HG03045 (cell line): ENCODE results near the gene ATXN7L3.
"Not testable (repeated sequence)": the region's sequence is repeated elsewhere in the genome, so short reads cannot be mapped to it uniquely, and the experiment has no call there.

Experiments
- ATAC-seq: cut with Tn5 transposase; IDR thresholded peaks from one replicate; pipeline ENCODE4 v1.9.1; 2021; ENCODE audit warnings: mild to moderate bottlenecking, moderate library complexity; ENCODE audit not compliant: unreplicated experiment

Gene ATXN7L3

DNA sequence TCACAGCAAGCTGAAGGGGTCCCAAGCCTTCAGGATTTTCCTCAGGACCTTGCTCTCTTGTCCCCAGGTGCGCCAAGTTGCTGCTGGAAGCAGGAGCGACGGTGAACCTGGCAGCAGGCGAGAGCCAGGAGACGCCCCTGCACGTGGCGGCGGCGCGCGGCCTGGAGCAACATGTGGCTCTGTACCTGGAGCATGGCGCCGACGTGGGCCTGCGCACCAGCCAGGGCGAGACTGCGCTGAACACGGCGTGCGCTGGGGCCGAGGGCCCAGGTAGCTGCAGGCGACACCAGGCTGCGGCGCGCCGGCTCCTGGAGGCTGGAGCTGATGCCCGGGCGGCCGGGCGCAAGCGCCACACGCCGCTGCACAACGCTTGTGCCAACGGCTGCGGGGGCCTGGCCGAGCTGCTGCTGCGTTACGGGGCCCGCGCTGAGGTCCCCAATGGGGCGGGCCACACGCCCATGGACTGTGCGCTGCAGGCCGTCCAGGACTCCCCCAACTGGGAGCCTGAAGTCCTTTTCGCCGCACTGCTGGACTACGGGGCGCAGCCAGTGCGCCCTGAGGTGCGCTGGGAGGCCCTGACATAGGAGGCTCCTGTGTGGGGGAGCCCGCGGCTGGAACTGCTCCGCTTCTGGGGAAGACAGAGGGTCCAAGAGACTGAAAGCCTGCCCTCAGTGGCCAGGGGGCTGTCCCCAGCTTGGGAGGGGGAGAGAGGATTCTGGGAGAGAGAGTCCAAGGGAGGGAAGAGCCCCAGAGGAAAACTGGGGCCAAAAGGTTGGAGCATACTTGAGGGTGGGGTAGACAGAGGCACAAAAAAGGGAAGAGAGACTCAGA, 22.8 kb downstream of the ATXN7L3 start:
- no peak for ATAC-seq

DNA sequence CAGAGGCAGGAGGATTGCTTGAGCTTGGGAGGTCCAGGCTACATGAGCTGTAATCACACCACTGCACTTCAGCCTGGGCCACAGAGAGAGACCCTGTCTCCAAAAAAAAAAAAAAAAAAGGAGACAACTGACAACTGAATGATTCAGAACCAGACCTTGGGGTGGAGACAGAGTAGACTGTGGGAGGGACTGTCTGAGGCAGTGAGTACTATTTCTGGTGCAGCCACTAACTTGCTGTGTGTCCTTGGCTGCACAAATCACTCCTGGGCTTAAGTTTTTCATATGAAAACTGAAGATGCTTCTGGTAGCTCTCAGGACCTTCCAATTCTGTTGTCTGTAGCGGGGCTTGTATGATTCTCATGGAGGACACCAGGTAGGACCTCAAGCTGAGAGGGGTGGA, 23.4 kb downstream of the ATXN7L3 start:
- no peak for ATAC-seq

DNA sequence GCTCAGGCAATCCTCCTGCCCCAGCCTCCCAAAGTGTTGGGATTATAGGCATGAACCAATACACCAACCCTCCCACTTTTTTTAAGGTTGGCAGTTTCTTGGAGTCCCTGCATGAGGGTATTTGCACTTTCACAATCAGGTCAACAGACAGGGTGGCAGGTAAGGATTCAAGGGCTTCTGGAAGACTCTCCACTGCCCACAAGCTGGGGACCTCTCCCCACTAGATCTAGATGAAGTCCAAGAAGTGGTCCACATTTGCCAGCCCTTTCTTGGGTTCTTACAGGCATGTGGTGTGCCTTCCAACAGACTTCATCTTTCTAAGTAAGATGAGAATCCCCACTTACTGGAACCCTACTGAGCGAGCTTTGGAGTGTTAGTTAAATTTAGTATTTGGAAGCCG, 25.3 kb downstream of the ATXN7L3 start:
- ATAC-seq: no peak

DNA sequence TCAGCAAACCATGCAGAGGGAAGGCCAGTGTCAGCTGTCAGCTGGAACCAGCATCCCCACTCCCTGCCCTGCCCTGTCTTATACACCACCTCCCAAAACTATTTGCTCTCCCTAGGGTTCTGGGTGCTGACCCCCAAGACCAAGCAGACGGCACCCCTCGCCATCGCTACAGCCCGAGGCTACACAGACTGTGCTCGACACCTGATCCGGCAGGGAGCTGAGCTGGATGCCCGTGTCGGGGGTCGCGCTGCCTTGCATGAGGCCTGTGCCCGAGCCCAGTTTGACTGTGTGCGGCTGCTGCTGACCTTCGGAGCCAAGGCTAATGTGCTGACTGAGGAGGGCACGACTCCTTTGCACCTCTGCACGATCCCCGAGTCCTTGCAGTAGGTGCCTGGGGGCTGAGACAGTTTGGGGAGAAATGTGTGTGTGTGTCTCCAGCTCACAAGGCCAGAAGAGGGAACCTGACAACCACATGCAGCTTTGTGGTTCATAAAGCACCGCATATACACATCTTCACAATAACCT, 27.7 kb downstream of the ATXN7L3 start:
- no peak for ATAC-seq

DNA sequence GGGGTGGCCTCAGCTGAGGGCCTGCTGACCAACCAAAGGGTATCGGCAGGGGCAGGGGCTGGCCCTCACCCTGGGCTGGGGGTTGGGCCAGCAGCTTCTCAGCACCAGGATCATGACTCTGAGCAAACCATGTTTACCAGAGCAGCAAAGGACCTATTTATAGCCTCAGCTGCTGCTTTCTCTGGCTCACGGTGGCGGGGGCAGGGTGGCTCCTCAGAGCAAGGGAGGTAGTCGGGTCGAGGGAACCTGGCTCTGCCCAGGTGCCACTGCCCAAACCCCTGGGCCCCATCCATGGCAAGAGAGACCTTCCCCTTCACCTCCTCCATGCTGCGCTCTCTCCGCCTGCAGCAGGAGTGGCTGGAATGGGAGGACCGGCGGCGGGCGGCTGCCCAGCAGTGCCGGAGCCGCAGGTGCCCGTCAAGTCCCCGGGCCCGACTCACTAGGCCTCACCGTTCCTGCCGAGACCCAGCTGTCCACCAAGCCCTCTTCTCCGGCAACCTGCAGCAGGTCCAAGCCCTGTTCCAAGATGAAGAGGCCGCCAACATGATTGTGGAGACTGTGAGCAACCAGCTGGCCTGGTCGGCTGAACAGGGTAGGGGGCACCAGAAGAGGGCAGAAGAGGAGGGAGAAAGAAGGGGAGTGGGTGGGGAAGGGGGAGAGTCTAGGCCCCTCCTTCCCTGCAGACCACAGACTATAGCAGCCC, 29.0 kb downstream of the ATXN7L3 start, which contains the start of gene ASB16:
ASB16 (plus strand) TSS at position 206 of the 703 bp plus-strand sequence; CDS start at position 292, 86 bp downstream.
- no peak for ATAC-seq

DNA sequence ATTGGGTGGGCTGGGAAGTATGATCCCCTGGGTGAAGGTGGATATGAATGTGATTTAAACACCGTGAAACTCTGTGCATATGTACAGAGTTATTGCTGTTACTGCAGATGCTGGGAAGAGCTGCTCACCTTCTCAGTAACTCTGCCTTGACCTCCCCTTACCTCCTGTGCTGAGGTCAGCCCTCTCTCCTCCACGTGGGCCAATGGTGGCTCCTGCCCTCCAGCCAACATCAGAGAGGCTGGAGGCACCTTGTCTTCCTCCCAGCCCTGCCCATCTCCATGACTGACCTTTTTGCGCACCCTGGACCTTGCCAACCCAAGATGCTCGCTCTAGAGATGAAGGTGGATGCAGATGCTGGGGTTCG, 29.6 kb downstream of the ATXN7L3 start:
- ATAC-seq: no peak

DNA sequence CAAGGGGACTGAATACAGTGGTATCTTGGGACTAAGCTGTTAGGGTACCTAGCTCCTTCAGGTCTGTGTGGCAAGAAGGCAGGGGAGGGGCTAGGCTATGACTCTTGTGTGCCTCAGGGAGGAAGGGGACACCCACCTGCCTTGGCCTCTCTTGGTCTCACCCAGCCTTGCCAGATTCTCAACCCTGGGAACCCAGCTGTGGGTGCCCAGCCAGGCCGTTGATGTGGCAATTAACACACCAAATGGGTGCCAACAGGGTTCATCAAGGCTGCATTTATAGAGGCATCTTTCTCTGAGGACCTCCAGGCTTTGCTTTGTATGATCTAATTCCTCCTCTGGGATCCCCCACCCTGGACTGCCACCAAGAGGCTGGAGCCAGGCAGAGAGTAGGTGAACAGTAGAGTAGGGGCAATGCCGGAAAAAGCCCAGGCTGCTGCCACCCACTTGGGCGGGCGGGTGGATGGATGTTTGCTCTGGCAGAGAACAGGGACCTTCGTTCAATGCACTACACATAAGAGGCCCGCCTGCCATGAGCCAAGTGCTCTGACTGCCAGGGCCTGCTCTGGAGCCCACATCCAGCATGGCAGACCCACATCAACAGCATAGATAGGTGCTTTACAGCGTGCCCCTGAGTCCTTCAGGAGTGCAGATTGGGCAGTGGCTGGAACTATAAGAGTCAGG, 32.4 kb downstream of the ATXN7L3 start:
- ATAC-seq: no peak

DNA sequence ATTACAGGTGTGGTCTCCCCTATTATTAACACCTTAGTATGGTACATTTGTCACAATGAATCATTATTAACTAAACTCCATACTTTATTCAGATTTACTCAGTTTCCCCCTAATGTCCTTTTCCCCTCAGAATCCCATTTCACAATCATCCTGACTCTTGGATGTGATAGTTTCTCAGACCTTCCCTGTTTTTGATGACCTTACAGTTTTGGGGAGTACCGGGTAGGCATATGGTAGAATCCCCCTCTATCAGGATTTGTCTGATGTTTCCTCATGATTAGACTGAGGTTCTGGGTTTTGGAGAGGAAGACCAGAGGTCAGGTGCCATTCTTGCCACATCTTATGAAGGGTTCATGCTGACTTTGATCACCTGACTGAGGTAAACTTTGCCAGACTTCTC, 35.2 kb downstream of the ATXN7L3 start:
- ATAC-seq: no peak

DNA sequence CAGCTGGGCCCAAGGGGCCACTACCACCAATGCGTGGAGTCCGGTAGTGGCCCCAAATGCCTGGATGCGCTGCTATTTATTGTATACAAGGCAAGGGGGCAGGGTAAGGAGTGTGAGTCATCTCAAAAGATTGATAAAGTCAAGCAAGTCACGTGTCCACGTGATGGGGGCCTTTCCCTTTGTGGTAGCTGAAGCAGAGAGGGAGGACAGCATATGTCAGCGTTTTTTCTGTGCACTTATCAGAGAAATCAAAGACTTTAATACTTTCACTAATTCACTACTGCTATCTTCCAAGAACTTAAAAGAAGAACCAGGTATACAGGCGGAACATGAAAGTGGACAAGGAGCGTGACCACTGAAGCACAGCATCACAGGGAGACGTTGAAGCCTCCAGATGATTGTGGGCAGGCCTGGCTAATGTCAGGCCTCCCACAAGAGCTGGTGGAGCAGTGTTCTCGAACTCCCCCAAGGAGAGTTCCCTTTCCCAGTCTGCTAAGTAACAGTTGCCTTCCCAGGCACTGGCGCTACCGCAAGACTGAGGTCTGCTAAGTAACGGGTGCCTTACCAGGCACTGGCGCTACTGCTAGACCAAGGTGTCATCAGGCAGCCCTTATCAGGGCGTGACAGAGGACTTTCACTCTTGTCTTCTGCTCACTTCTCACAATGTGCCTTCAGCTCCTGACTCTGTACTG, 40.0 kb downstream of the ATXN7L3 start:
- ATAC-seq: no peak

DNA sequence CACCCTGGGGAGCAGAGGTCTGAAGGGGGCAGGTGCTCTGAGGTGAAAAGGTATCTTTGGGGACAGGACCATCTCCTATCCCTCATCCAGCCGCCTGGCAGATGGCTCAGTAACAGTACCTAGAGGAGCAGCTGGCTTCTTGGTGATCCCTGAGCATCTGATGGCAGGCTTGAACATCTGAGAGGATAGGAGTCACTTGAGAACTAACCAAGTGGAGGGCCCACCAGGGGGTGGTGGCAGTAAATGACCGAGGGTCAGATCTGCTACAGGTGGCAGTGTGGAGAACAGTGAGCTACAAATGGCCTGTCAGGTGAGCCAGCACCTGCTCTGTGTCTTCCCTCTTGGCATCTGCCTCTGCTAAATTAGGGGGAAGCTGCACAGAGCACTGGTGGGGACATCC, 44.2 kb downstream of the ATXN7L3 start:
- no peak for ATAC-seq

DNA sequence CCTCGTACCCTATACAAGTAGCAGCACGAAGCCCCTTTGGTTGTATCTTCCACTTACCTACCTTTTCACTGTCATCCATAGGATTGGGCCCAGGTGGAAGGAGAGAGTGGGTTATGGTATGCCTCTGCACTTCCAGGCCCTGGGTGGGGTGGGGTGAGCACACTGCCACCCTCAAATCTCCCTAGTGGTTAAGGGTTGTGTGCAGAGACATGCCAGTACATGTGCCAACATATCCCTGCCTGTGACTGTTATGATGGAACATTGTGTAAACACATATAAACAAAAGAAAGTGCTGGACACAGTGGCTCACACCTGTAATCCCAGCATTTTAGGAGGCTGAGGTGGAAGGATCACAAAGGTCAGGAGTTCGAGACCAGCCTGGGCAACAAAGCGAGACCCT, 46.8 kb downstream of the ATXN7L3 start:
- no peak for ATAC-seq

DNA sequence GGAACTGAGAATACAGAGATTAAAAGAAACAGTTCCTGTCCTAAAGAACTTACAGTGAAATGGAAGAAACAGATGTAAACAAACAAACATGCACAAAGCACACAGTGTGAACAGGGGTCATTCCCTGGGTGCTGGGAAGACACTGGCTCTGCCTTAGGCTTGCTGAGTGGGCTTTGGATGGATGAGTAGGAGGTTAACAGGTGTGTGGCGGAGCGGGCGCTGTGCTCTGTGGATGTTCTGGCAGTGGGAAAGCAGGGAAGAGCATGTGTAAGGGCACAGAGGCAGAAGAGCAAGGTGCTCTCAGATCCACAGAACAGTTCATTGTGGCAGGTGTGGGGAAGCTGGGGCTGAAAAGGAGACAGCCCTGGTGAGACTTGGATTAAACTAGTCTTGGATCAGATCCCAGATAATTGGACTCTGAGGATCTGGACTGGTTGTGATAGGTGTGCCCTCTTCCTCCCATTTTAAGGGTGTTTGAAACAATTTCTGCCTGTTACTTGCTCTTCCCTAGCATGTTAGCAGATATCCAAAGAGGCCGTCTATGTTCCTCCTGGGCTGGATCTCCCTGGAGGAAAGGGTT, 49.8 kb downstream of the ATXN7L3 start:
- ATAC-seq: no peak

DNA sequence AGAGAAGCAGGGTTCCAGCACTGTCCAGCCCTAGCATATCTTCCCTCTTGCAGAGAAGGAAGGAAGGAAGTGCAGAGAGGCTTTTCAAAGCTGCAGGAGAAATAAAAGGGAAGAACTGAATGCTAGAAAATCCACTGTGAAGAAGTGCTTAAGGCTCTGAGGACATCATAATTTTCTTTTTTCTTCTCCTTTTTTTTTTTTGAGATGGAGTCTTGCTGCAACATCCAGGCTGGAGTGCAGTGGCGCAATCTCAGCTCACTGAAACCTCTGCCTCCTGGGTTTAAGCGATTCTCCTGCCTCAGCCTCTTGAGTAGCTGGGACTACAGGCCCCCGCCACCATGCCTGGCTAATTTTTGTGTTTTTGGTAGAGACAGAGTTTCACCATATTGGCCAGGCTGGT, 50.6 kb downstream of the ATXN7L3 start:
- not testable (repeated sequence) for ATAC-seq

DNA sequence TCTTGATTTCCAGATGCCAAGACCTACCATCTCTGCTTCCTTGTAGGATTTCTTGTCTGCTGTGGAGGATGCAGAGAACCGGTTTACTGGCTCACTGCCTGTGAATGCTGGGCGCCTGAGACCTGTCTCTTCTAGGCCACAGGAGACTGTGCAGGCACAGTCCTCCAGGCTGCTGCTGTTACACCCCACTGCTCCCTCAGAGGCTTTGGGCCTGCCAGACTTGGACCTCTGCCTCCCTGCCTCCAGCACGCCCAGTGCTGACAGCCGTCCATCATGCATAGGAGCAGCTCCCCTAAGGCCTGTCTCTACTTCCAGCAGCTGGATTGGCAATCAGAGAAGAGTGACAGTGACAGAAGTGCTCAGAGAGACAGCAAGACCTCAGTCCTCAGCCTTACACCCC, 51.9 kb downstream of the ATXN7L3 start:
- ATAC-seq: no peak

DNA sequence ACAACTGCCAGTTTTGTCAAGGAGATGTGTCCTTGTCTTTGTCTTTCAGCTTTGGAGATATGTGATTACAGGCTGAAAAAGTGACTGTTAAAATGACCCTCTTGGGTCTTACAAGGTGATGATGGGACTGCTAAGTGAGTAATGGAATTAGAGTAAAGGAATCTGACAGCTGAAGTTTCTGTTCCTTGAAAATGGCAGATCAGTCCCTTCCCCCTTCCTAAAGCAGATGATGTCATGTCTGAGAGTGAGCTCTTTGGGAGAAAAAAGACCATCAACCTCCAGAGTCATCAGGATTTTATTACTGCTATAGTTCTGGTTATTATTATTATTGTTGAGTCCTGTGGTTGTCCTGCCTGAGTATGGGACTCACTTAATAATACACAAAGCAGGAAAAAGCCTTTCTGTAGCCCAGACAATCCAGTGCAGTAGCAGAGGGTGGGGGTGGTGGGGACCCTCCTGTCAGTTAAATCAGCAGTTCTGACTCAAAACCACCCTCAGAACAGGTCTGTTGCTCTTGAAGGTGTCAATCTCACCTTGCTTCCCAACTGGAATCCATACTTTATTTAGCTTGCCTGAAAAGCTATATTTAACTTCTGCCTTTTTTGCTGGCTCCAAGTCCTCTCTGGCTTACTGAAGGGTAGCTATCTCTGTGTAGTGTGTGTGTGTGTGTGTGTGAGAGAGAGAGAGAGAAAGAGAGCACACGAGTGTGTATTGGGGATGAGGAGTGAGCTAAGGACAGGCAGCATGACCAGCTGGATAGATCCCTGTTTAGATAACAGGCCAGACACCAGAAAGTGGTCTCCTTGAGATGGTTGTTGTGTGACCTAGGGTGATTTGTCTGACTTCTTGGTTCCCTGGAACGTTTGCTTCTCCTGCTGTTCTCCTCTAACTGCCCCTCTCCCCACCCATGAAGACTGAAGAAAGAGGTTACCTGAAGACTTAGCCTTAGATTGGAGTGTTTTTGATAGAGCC, 53.0 kb downstream of the ATXN7L3 start:
- ATAC-seq: no peak

DNA sequence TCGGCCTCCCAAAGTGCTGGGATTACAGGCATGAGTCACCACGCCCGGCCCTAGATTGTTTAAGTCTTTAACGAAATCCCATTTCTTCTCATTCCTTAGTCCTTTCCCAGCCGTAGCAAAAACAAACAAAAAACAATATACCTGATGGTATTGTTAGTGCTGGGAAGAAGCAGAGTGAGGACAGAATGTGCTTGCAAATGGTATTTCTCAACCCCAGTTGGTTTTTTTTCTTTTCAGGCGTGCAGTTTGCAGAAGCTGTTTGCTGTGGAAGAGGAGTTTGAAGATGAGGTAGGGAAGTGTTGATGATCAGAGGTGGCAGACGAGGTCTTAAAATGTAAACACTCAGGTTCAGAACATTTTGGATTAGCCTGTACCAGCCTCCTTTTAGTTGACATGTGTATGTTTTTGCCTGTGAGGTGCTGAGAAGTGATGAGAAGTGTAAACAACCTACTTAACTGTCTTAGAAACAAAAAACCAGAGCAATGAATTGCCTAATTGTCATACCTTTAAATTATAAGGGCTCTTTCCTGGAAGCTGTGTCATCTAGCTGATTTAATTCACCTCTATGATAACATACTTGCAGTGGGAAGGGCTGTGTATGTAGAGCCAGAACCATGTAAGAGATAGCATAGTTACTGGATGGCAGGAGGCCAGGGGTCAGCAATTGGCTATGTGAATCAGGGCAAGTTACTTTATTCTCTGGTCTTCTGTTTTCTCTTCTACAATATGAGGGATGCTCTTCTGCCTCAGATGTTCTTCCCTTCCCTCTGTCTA, 54.5 kb downstream of the ATXN7L3 start:
- ATAC-seq: no peak

DNA sequence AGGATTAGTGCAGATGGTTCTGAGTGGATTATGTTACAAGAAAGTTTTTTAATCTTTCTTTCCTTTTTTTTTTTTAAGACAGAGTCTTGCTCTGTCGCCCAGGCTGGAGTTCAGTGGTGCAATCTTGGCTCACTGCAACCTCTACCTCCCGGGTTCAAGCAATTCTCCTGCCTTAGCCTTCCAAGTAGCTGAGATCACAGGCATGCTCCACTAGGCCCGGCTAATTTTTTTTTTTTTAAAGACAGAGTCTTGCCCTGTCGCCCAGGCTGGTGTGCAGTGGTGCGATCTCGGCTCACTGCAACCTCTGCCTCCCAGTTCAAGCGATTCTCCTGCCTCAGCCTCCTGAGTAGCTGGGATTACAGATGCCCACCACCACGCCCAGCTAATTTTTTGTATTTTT, 55.8 kb downstream of the ATXN7L3 start:
- ATAC-seq: not testable (repeated sequence)
